Measurements from ENCODE around the gene DCP1B.

DNA sequence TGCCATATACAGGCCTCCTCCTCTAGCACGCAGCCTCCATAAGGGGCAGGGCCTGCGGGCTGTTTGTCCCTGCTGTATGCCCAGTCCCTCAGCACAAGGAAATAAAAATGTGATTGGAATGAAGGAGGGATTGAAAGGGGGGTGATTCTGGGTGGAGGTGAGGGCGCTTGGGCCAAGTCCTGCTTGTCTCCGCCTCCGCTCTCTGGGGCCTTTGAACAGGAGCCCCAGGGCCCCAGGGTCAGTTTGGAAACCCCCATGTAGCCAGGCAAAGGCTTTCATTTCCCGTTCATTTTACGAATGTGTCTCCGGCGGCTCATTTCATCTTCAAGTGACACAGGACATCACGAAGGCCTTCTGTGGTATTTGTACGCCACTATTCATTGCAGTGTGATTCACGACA, 81.3 kb downstream of the DCP1B start:
- TF ChIP-seq EZH2phosphoT487 (IDR thresholded peaks at IDR 0.05; ENCODE audit: insufficient read depth, low read depth) (no peak), EZH2 (IDR thresholded peaks at IDR 0.05; ENCODE audit: insufficient read depth, poor library complexity, severe bottlenecking) (no peak)
